Gastrocnemius medialis (tissue), 4 donors: ENCODE results near the gene GCK.

ENCODE experiments used
- CTCF ChIP-seq, 5 experiments: fragments of 450-650 bp in 3 of 5; fragments of 200-600 bp in 2 of 5; sonication (generic) in 2 of 5; IDR thresholded peaks in 4 of 5; conservative IDR thresholded peaks in 1 of 5; 1 replicate in 4 of 5; 2 replicates in 1 of 5; pipeline ENCODE4 v1.5.1; 2016 to 2019; ENCODE audit warnings: antibody characterized with exemption in 5 of 5, mild to moderate bottlenecking in 3 of 5, moderate library complexity in 3 of 5
- POLR2A ChIP-seq, 2 donors: fragments of 450-650 bp; IDR thresholded peaks; one replicate each; pipeline ENCODE4 v1.6.1; 2017; ENCODE audit warnings: antibody characterized with exemption in 2 of 2, mild to moderate bottlenecking in 2 of 2, moderate library complexity in 2 of 2

- TF ChIP-seq CTCF (IDR thresholded peaks at IDR 0.05 in 4 of 5, conservative IDR thresholded peaks at IDR 0.05 in 1 of 5) (no peak), POLR2A (IDR thresholded peaks at IDR 0.05) (no peak)
Measured at GRCh38 chr7:44153948-44154335, 35.3 kb downstream of the GCK start.
